Measurements from ENCODE around the gene BRI3BP. TPM values are rescaled to one million over a fixed set of nuclear protein-coding genes. Genes with fewer than 3 reads are reported as not detected.

Gene BRI3BP
- total and polyA plus RNA-seq, 11 donors = 1.1 to 5.3 (median 3.6) TPM

GRCh38 chr12:124994437-124994975 lies 1.1 kb downstream of the BRI3BP start:
- WGBS, 4 donors = 13 to 20% (median 16%) methylated on average over 14 to 15 of the region's 15 CpGs
- ATAC-seq = peak in 2 of 4 donors; percentile 25 to 35
- TF ChIP-seq, protein P1, sequence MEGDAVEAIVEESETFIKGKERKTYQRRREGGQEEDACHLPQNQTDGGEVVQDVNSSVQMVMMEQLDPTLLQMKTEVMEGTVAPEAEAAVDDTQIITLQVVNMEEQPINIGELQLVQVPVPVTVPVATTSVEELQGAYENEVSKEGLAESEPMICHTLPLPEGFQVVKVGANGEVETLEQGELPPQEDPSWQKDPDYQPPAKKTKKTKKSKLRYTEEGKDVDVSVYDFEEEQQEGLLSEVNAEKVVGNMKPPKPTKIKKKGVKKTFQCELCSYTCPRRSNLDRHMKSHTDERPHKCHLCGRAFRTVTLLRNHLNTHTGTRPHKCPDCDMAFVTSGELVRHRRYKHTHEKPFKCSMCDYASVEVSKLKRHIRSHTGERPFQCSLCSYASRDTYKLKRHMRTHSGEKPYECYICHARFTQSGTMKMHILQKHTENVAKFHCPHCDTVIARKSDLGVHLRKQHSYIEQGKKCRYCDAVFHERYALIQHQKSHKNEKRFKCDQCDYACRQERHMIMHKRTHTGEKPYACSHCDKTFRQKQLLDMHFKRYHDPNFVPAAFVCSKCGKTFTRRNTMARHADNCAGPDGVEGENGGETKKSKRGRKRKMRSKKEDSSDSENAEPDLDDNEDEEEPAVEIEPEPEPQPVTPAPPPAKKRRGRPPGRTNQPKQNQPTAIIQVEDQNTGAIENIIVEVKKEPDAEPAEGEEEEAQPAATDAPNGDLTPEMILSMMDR (IDR thresholded peaks at IDR 0.05) = no peak
- no peak for TF ChIP-seq POLR2A (IDR thresholded peaks at IDR 0.05)
- DNase-seq = peak in 1 of 5 donors; percentile 25
- Histone ChIP-seq H3K36me3 (no peaks in the 10 kb centered on the region), H3K27me3 (no peaks in the 10 kb centered on the region), H3K4me3 (peak overlapping the region; percentile 37 to 89 (median 61)), H3K4me1 (peaks cover 0 to 27% (median 12%) of the 10 kb centered on the region in 12 donors), H3K9me3 (no peaks in the 10 kb centered on the region), H3K27ac (peak overlapping the region in 1 of 12 donors; percentile 44)
- intact Hi-C loops (cut with DNase I) = loop anchor here in 1 of 10 donors (10.0 kb wide), 1 partner anchor 70 kb away; the partner anchor contains the start of gene AACS

GRCh38 chr12:124995200-124995961 lies 1.9 kb downstream of the BRI3BP start:
- ATAC-seq = no peak
- peak overlapping the region in 5 of 12 donors; percentile 40 to 73 (median 68) for H3K4me3 ChIP-seq
- 77 to 88% (median 84%) methylated on average over 14 of the region's 14 CpGs for WGBS, 4 donors
- H3K4me1 ChIP-seq = peaks cover 0 to 26% (median 12%) of the 10 kb centered on the region in 12 donors
- TF ChIP-seq, protein P1 (IDR thresholded peaks at IDR 0.05) = no peak
- TF ChIP-seq POLR2A (IDR thresholded peaks at IDR 0.05) = no peak
- peak overlapping the region in 1 of 12 donors; percentile 44 for H3K27ac ChIP-seq
- H3K9me3 ChIP-seq = no peaks in the 10 kb centered on the region
- no peaks in the 10 kb centered on the region for H3K27me3 ChIP-seq
- no peak for DNase-seq
- no peaks in the 10 kb centered on the region for H3K36me3 ChIP-seq
- intact Hi-C loops (cut with DNase I) = loop anchor here in 1 of 10 donors (10.0 kb wide), 1 partner anchor 69 kb away; the partner anchor contains the start of gene AACS

- ATAC-seq (no peak), DNase-seq (no peak)
- intact Hi-C loops (cut with DNase I) = loop anchor here in 1 of 10 donors (10.0 kb wide), 1 partner anchor 66 kb away; the partner anchor contains the start of gene AACS
- Histone ChIP-seq H3K27ac (no peak overlapping the region), H3K9me3 (no peaks in the 10 kb centered on the region), H3K36me3 (no peaks in the 10 kb centered on the region), H3K4me1 (peaks cover 0 to 26% (median 7%) of the 10 kb centered on the region in 12 donors), H3K4me3 (no peak overlapping the region), H3K27me3 (no peaks in the 10 kb centered on the region)
- WGBS, 4 donors = 81 to 96% (median 89%) methylated on average over 4 of the region's 4 CpGs
- TF ChIP-seq, protein P1 (IDR thresholded peaks at IDR 0.05) = no peak
- no peak for TF ChIP-seq POLR2A (IDR thresholded peaks at IDR 0.05)
Observed at GRCh38 chr12:124998705-124999104, 5.3 kb downstream of the BRI3BP start.

DNA sequence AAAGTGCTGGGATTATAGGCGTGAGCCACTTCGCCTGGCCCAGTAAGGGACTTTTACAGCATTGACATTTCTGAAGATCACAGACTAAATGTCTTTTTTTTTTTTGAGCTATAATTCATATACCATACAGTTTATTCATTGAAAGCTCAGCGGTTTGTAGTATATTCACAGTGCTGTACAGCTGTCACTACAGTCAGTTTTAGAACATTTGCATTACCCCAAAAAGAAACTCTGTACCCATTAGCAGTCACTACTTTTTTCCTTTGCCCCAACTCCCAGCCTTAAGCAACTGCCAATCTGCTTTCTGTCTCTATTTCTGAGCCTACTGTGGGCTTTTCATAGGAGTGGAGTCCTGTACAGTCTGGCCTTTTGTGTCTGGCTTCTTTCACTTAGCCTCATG lies 8.2 kb downstream of the BRI3BP start:
- no peak for ATAC-seq
- Histone ChIP-seq H3K9me3 (no peaks in the 10 kb centered on the region), H3K36me3 (no peaks in the 10 kb centered on the region), H3K4me1 (peaks cover 0 to 2% (median 0%) of the 10 kb centered on the region in 12 donors), H3K27ac (no peak overlapping the region), H3K4me3 (no peak overlapping the region), H3K27me3 (no peaks in the 10 kb centered on the region)
- DNase-seq = no peak
- 96 to 98% (median 98%) methylated on average over 3 of the region's 3 CpGs for WGBS, 4 donors
- intact Hi-C loops (cut with DNase I) = no loop called here
- no peak for TF ChIP-seq POLR2A (IDR thresholded peaks at IDR 0.05)
- TF ChIP-seq, protein P1 (IDR thresholded peaks at IDR 0.05) = no peak
